Astrocyte (in vitro differentiated cells and primary cell): ENCODE data around the gene MED27.

Experiments used
- CTCF ChIP-seq: IDR thresholded peaks from 2 replicates; pipeline ENCODE4 v1.5.1; 2011; ENCODE audit warnings: low read depth, mild to moderate bottlenecking, inconsistent platforms, low read length, moderate library complexity; ENCODE audit not compliant: insufficient read depth
- EZH2 ChIP-seq: IDR thresholded peaks from 2 replicates; pipeline ENCODE4 v1.6.1; 2012; ENCODE audit warnings: mild to moderate bottlenecking, low read length, inconsistent platforms; ENCODE audit not compliant: insufficient read depth

- TF ChIP-seq CTCF (no peak), EZH2 (no peak)
Measured at GRCh38 chr9:132099167-132099566, 19.5 kb upstream of the MED27 start.
